Skeletal muscle tissue (tissue), 1 donor: ENCODE measurements around the gene ENKD1. TPM values are rescaled to one million over a fixed set of nuclear protein-coding genes. Genes with fewer than 3 reads are reported as not detected.

Source experiments
- total RNA-seq: library from RNA; depleted of rRNA; stranded (reverse); fragments of >200 nt; gene quantifications from one replicate; pipeline ENCODE4 v1.2.3, GENCODE V29; 2014

The ENKD1 gene
- total RNA-seq, 1 donor from 2014 or later: 5.2 TPM

Other genes starting within 250 kb of the ENKD1 start
- gene HSD11B2, start 235.6 kb downstream of the ENKD1 start, total RNA-seq: 2.6 TPM
- gene ATP6V0D1, start 185.6 kb downstream of the ENKD1 start, total RNA-seq: 46.4 TPM
- gene AGRP, start 183.2 kb downstream of the ENKD1 start, total RNA-seq: not detected
- 30.8 TPM for gene RIPOR1, start 137.9 kb downstream of the ENKD1 start, total RNA-seq
- gene CTCF, start 104.2 kb downstream of the ENKD1 start, total RNA-seq: 31.3 TPM
- not detected for gene CARMIL2, start 21.6 kb downstream of the ENKD1 start, total RNA-seq
- gene ACD, start 6.5 kb downstream of the ENKD1 start, total RNA-seq: 10.4 TPM
- gene PARD6A, start 5.8 kb downstream of the ENKD1 start, total RNA-seq: 0.52 TPM
- gene C16orf86, start 64 bp upstream of the ENKD1 start, total RNA-seq: 3.1 TPM
- gene GFOD2, start 52.6 kb upstream of the ENKD1 start, total RNA-seq: 12.5 TPM
- gene RANBP10, start 139.8 kb upstream of the ENKD1 start, total RNA-seq: 4.7 TPM
- 0.52 TPM for gene TSNAXIP1, start 140.1 kb upstream of the ENKD1 start, total RNA-seq
- 35.5 TPM for gene THAP11, start 175.6 kb upstream of the ENKD1 start, total RNA-seq
- 94.5 TPM for gene NUTF2, start 180.2 kb upstream of the ENKD1 start, total RNA-seq
- 14.6 TPM for gene CENPT, start 180.9 kb upstream of the ENKD1 start, total RNA-seq
- gene EDC4, start 206.3 kb upstream of the ENKD1 start, total RNA-seq: 66.3 TPM
- gene NRN1L, start 218.1 kb upstream of the ENKD1 start, total RNA-seq: 1.0 TPM
- 9.9 TPM for gene PSKH1, start 226.5 kb upstream of the ENKD1 start, total RNA-seq